ENCODE measurements around the gene WDSUB1. TPM values are rescaled to one million over a fixed set of nuclear protein-coding genes. Genes with fewer than 3 reads are reported as not detected.

Gene WDSUB1
- total RNA-seq, 2 experiments from 2014 or later = 3.7 to 5.3 TPM

GRCh38 chr2:159202568-159203071 lies 83.9 kb downstream of the WDSUB1 start:
- TF ChIP-seq CTCF (conservative IDR thresholded peaks at IDR 0.05; ENCODE audit: low read length) (no peak), EZH2phosphoT487 (IDR thresholded peaks at IDR 0.05; ENCODE audit: borderline replicate concordance, low read depth, low read length) (no peak)
- Histone ChIP-seq H3K79me2 (ENCODE audit: insufficient read depth, low read depth, low read length) (no peaks in the 10 kb centered on the region), H2AFZ (ENCODE audit: low read length) (no peak overlapping the region), H3K9me2 (ENCODE audit: insufficient read depth, low read length) (no peaks in the 10 kb centered on the region), H3K4me3 (ENCODE audit: low read depth, low read length, poor library complexity, severe bottlenecking) (no peak overlapping the region), H3K36me3 (ENCODE audit: insufficient read depth, low read length) (no peaks in the 10 kb centered on the region), H3K4me1 (ENCODE audit: insufficient read depth, low read length, poor library complexity, severe bottlenecking) (no peaks in the 10 kb centered on the region), H3K4me2 (ENCODE audit: low read length) (no peak overlapping the region), H3K9me3 (ENCODE audit: low read length) (no peaks in the 10 kb centered on the region), H4K20me1 (ENCODE audit: insufficient read depth, low read length) (no peaks in the 10 kb centered on the region), H3K27ac (ENCODE audit: low read depth, low read length, poor library complexity, severe bottlenecking) (no peak overlapping the region)
- POLR2A ChIA-PET = no interaction called here
- CTCF ChIA-PET (ENCODE audit: unreplicated experiment) = no interaction called here
- DNase-seq (ENCODE audit: low spot score) = no peak
- intact Hi-C loops (cut with micrococcal nuclease; ENCODE audit: unreplicated experiment) = no loop called here
- BruUV-seq (replicated peaks) = no TSS peak

- no peak overlapping the region for H3K4me2 ChIP-seq (ENCODE audit: low read length)
- no TSS peak for BruUV-seq (replicated peaks)
- TF ChIP-seq CTCF (conservative IDR thresholded peaks at IDR 0.05; ENCODE audit: low read length) (no peak), EZH2phosphoT487 (IDR thresholded peaks at IDR 0.05; ENCODE audit: borderline replicate concordance, low read depth, low read length) (no peak)
- H3K79me2 ChIP-seq (ENCODE audit: insufficient read depth, low read depth, low read length) = no peaks in the 10 kb centered on the region
- POLR2A ChIA-PET = interaction anchor here (0.5 kb wide), 2 partner anchors 58 to 119 kb away, joined by 3 to 4 read pairs; no protein-coding TSS in a partner anchor
- no peaks in the 10 kb centered on the region for H3K36me3 ChIP-seq (ENCODE audit: insufficient read depth, low read length)
- intact Hi-C loops (cut with micrococcal nuclease; ENCODE audit: unreplicated experiment) = no loop called here
- no peak overlapping the region for H2AFZ ChIP-seq (ENCODE audit: low read length)
- no peak for DNase-seq (ENCODE audit: low spot score)
- H3K27ac ChIP-seq (ENCODE audit: low read depth, low read length, poor library complexity, severe bottlenecking) = no peak overlapping the region
- H3K9me2 ChIP-seq (ENCODE audit: insufficient read depth, low read length) = no peaks in the 10 kb centered on the region
- H3K4me3 ChIP-seq (ENCODE audit: low read depth, low read length, poor library complexity, severe bottlenecking) = no peak overlapping the region
- CTCF ChIA-PET (ENCODE audit: unreplicated experiment) = no interaction called here
- H4K20me1 ChIP-seq (ENCODE audit: insufficient read depth, low read length) = no peaks in the 10 kb centered on the region
- no peaks in the 10 kb centered on the region for H3K4me1 ChIP-seq (ENCODE audit: insufficient read depth, low read length, poor library complexity, severe bottlenecking)
- no peaks in the 10 kb centered on the region for H3K9me3 ChIP-seq (ENCODE audit: low read length)
Measured at GRCh38 chr2:159201360-159202063, 85.0 kb downstream of the WDSUB1 start.

GRCh38 chr2:159200498-159200897 lies 86.0 kb downstream of the WDSUB1 start:
- CTCF ChIA-PET (ENCODE audit: unreplicated experiment) = no interaction called here
- no peaks in the 10 kb centered on the region for H3K9me2 ChIP-seq (ENCODE audit: insufficient read depth, low read length)

More at GRCh38 chr2:159200498-159200897, 86.0 kb downstream of the WDSUB1 start:
- TF ChIP-seq CTCF (conservative IDR thresholded peaks at IDR 0.05; ENCODE audit: low read length) = no peak
- TF ChIP-seq EZH2phosphoT487 (IDR thresholded peaks at IDR 0.05; ENCODE audit: borderline replicate concordance, low read depth, low read length) = no peak
- DNase-seq (ENCODE audit: low spot score) = no peak
- H3K9me3 ChIP-seq (ENCODE audit: low read length) = no peaks in the 10 kb centered on the region
- H4K20me1 ChIP-seq (ENCODE audit: insufficient read depth, low read length) = no peaks in the 10 kb centered on the region
- no peak overlapping the region for H3K27ac ChIP-seq (ENCODE audit: low read depth, low read length, poor library complexity, severe bottlenecking)
- POLR2A ChIA-PET = interaction anchor here (1.6 kb wide), 1 partner anchor 87 kb away, joined by 3 read pairs; no protein-coding TSS in a partner anchor
- no peaks in the 10 kb centered on the region for H3K4me1 ChIP-seq (ENCODE audit: insufficient read depth, low read length, poor library complexity, severe bottlenecking)
- H3K4me3 ChIP-seq (ENCODE audit: low read depth, low read length, poor library complexity, severe bottlenecking) = no peak overlapping the region
- H3K79me2 ChIP-seq (ENCODE audit: insufficient read depth, low read depth, low read length) = no peaks in the 10 kb centered on the region
- H3K4me2 ChIP-seq (ENCODE audit: low read length) = no peak overlapping the region
- no peak overlapping the region for H2AFZ ChIP-seq (ENCODE audit: low read length)
- BruUV-seq (replicated peaks) = no TSS peak
- H3K36me3 ChIP-seq (ENCODE audit: insufficient read depth, low read length) = no peaks in the 10 kb centered on the region
- intact Hi-C loops (cut with micrococcal nuclease; ENCODE audit: unreplicated experiment) = no loop called here
